GM12878 (cell line): Measurements from ENCODE around the gene OPCML. TPM values are rescaled to one million over a fixed set of nuclear protein-coding genes. Genes with fewer than 3 reads are reported as not detected.

Source experiments
- CHD2 ChIP-seq: IDR thresholded peaks from 2 replicates; pipeline ENCODE4 v1.6.1; 2011; ENCODE audit warnings: low read depth, low read length, improper control_type of control experiment, borderline replicate concordance
- CUX1 ChIP-seq: IDR thresholded peaks from 2 replicates; pipeline ENCODE4 v1.6.1; 2012; ENCODE audit warnings: improper control_type of control experiment, low read depth, low read length; ENCODE audit not compliant: insufficient replicate concordance
- EP300 ChIP-seq, 2 experiments: fragments of 150-350 bp in 1 of 2; IDR thresholded peaks; 2 replicates each; pipeline ENCODE4 v1.6.1; 2011 to 2012; ENCODE audit warnings: low read depth in 2 of 2, low read length in 2 of 2, borderline replicate concordance in 1 of 2, improper control_type of control experiment in 1 of 2, inconsistent platforms in 1 of 2; ENCODE audit not compliant: control insufficient read depth in 1 of 2
- HCFC1 ChIP-seq: fragments of 150-350 bp; IDR thresholded peaks from 2 replicates; pipeline ENCODE4 v1.6.1; 2014; ENCODE audit warnings: low read length
- RCOR1 ChIP-seq: conservative IDR thresholded peaks from 2 replicates; pipeline ENCODE4 v1.6.1; 2012; ENCODE audit warnings: low read depth, low read length, improper control_type of control experiment
- SKIL ChIP-seq: fragments of 450-650 bp; IDR thresholded peaks from 2 replicates; pipeline ENCODE4 v1.6.1; 2017; ENCODE audit warnings: mild to moderate bottlenecking, low read depth, inconsistent platforms; ENCODE audit not compliant: poor library complexity, severe bottlenecking
- polyA plus RNA-seq, 11 experiments: library from polyadenylated mRNA; depleted of rRNA in 4 of 11; unstranded in 6 of 11; stranded (reverse) in 5 of 11; fragments of >200 nt; fragmentation: Nextera tagmentation in 4 of 11; fragmentation: Illumina TruSeq in 1 of 11; extraction: Ambion mirVana in 4 of 11; extraction: Trizol in 1 of 11; gene quantifications; 1 replicate in 1 of 11; 2 replicates in 10 of 11; pipeline versions ENCODE4 v1.2.1 to v1.2.3, GENCODE V29; 2011 to 2016; ENCODE audit warnings: inconsistent platforms in 2 of 11, missing spikeins in 2 of 11, low read depth in 1 of 11
- total RNA-seq, 4 experiments: library from RNA; depleted of rRNA in 3 of 4; stranded (reverse); fragments of >200 nt in 3 of 4; fragmentation: Illumina TruSeq in 1 of 4; extraction: Trizol in 1 of 4; gene quantifications; 2 replicates each; pipeline versions ENCODE4 v1.2.1 to v1.2.3, GENCODE V29; 2013 to 2021

OPCML gene
- total and polyA plus RNA-seq, 10 of the 15 experiments (the other 5 are each of a cell fraction or from before 2014, with no cell fraction given), result 0.84 TPM; not detected in 9

GRCh38 chr11:133258751-133259150, 273.6 kb downstream of the OPCML start (continued):
- TF ChIP-seq HCFC1, result no peak
- TF ChIP-seq SKIL, result no peak
- TF ChIP-seq CUX1, result no peak
- no peak for TF ChIP-seq CHD2
- TF ChIP-seq RCOR1, result no peak
- TF ChIP-seq EP300 (IDR thresholded peaks at IDR 0.05; ENCODE audit: borderline replicate concordance in 1 of 2, control insufficient read depth in 1 of 2, low read depth in 2 of 2, low read length in 2 of 2), result no peak
